ENCODE data around the gene THAP10.

DNA sequence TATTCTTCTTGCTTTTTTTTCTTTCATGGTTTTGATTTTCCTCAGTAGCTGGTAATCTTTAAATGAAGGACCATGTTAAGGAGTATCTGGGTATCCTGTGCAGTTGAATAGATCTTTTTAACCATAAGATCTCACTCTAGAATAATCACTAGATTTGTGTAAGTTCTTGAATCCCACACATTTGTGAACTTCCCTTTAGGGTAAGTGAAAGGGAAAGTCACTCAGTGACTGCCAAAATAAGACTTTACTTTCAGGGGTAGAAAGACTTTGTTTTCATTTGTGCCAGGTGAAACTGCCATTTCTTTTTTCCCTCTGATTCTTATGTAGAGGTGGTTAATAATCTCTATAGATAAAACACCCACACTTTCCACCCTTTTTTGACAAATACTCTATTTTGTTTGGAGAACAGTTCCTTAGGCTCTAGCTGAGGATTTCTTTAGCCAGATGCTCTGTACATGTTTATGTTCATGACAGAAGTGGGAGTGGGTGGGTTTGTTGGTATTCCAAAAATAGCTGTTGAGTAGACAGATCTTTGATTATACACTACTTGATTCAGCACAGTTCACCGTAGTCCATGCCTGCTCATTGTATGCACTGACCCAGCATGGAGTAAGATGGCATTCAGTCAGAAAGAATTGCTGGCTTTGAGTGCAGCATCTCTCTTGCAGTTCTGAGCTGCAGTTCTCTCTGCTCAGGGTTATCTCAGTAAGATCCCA is 28.9 kb upstream of the THAP10 start:
- TF ChIP-seq, protein P1, sequence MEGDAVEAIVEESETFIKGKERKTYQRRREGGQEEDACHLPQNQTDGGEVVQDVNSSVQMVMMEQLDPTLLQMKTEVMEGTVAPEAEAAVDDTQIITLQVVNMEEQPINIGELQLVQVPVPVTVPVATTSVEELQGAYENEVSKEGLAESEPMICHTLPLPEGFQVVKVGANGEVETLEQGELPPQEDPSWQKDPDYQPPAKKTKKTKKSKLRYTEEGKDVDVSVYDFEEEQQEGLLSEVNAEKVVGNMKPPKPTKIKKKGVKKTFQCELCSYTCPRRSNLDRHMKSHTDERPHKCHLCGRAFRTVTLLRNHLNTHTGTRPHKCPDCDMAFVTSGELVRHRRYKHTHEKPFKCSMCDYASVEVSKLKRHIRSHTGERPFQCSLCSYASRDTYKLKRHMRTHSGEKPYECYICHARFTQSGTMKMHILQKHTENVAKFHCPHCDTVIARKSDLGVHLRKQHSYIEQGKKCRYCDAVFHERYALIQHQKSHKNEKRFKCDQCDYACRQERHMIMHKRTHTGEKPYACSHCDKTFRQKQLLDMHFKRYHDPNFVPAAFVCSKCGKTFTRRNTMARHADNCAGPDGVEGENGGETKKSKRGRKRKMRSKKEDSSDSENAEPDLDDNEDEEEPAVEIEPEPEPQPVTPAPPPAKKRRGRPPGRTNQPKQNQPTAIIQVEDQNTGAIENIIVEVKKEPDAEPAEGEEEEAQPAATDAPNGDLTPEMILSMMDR (IDR thresholded peaks at IDR 0.05) = no peak
- TF ChIP-seq POLR2A (IDR thresholded peaks at IDR 0.05) = no peak
